GM19452 (cell line): Measurements from ENCODE around the gene NYNRIN.
"Not testable (repeated sequence)": the region's sequence is repeated elsewhere in the genome, so short reads cannot be mapped to it uniquely, and the experiment has no call there.

Experiments used
- ATAC-seq: cut with Tn5 transposase; IDR thresholded peaks from one replicate; pipeline ENCODE4 v1.9.1; 2021; ENCODE audit not compliant: unreplicated experiment

Gene NYNRIN

GRCh38 chr14:24369907-24370687 is 28.7 kb upstream of the NYNRIN start:
- no peak for ATAC-seq

- no peak for ATAC-seq
These were observed 28.1 kb upstream of the NYNRIN start for GRCh38 chr14:24370748-24371147.

GRCh38 chr14:24371605-24372004 is 27.2 kb upstream of the NYNRIN start:
- ATAC-seq: not testable (repeated sequence)

- no peak for ATAC-seq
These were observed 25.9 kb upstream of the NYNRIN start for GRCh38 chr14:24372701-24373416.

- no peak for ATAC-seq
These were observed 22.2 kb upstream of the NYNRIN start for GRCh38 chr14:24376448-24377070.

GRCh38 chr14:24377126-24377525 is 21.7 kb upstream of the NYNRIN start:
- ATAC-seq: no peak

- ATAC-seq: no peak
These were observed 21.1 kb upstream of the NYNRIN start for GRCh38 chr14:24377657-24378056.

- no peak for ATAC-seq
These were observed 20.5 kb upstream of the NYNRIN start for GRCh38 chr14:24378327-24378726.

- no peak for ATAC-seq
These were observed 19.6 kb upstream of the NYNRIN start for GRCh38 chr14:24378981-24379906.

GRCh38 chr14:24379907-24380730 is 18.7 kb upstream of the NYNRIN start:
- ATAC-seq: no peak

GRCh38 chr14:24381363-24382063 is 17.3 kb upstream of the NYNRIN start:
- no peak for ATAC-seq

- ATAC-seq: no peak
These were observed 16.8 kb upstream of the NYNRIN start for GRCh38 chr14:24382064-24382371.

GRCh38 chr14:24384169-24384568 is 14.6 kb upstream of the NYNRIN start:
- ATAC-seq: no peak

GRCh38 chr14:24385524-24385923 is 13.3 kb upstream of the NYNRIN start:
- ATAC-seq: no peak

GRCh38 chr14:24387009-24387345 is 11.8 kb upstream of the NYNRIN start:
- ATAC-seq: no peak

GRCh38 chr14:24387579-24387978 is 11.2 kb upstream of the NYNRIN start:
- ATAC-seq: not testable (repeated sequence)

- no peak for ATAC-seq
These were observed 10.2 kb upstream of the NYNRIN start for GRCh38 chr14:24388474-24389179.

- no peak for ATAC-seq
These were observed 9.5 kb upstream of the NYNRIN start for GRCh38 chr14:24389226-24389848.
